Measurements from ENCODE around the gene SOD1.

The SOD1 gene

GRCh38 chr21:31686272-31686915 lies 26.9 kb downstream of the SOD1 start:
- DNase-seq, result no peak

DNA sequence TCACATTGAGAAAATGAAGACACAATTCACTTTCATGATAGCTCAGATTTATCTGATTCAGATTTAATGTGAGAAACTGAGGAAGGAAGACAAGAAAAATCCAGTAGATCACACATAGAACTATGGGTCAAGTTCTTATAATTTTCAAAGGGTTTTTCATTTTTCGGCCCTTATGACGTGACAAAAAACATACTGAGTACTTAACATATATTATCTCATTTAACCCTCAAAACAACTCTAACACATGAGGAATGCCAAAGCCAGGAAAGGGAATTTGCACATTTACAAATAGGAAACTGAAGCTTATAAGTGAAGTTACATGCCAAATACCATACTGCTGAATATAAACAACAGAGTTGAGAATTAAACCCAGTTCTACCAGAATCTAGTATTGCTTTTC lies 27.6 kb downstream of the SOD1 start:
- no peak for DNase-seq

DNA sequence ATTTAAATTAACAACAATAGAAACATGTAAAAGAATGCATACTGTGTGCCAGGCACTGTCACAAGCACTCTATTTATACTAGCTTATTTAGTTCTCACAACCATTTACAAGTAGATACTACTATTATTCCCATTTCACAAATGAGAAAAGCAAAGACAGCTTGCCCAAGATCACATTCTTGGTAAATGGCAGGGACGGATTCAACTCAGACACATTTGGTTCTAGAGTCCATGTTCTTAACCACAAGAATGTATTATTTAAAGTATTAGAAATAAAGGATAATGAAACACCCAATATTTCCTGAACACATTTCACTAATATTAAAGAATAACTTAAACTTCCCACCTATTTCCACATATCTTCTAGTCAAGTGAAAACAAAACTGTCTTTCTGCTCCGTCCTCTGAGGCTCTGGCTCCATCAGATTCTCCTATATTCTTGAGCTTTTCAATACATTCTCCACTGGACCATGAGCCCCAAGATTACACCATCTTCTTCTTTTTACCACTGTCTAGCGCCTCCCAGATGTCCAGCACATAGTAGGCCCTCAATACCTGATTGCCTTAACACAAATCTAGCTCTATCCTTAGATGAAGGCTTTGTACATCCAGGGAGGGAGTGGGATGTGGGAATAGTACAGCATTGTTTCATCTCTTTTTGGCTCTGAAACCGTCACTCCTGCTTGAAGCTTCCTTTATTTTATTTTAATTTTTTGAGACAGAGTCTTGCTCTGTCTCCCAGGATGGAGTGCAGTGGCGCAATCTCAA lies 29.3 kb downstream of the SOD1 start:
- DNase-seq, result no peak

- DNase-seq, result no peak
Observed at GRCh38 chr21:31693222-31693621, 33.7 kb downstream of the SOD1 start.

GRCh38 chr21:31696424-31696823 lies 36.9 kb downstream of the SOD1 start:
- DNase-seq, result no peak

DNA sequence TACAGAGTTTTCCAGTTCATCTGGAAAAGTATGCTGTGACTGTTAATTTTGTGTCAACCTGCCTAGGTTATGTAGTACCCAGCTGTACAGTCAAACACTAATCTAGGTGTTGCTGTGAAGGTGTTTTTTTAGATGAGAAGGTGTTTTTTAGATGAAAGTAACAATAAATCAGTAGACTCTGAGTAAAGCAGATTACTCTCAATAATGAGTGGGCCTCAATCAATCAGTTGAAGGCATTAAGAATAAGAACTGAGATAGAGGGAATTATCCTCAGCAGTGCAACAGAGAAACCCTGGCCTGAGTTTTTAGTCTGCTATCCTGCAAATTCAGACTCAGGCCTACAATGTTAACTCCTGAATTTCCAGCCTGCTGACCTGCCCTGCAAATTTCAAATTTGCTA lies 39.0 kb downstream of the SOD1 start:
- no peak for DNase-seq

DNA sequence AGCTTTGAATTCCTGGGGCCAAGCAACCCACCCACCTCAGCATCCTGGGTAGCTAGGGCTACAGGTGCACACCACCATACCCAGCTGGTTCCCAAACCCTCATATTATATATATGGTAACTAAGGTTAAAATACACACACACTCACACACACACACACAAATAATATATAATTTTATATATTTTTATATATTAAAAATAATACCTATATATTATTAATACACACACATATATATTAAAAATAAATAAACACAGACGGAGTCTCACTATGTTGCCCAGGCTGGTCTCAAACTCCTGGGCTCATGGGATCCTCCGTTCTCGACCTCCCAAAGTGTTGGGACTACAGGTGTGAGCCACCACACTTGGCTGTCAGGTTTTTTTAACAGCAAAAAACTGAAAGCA lies 40.5 kb downstream of the SOD1 start:
- no peak for DNase-seq

DNA sequence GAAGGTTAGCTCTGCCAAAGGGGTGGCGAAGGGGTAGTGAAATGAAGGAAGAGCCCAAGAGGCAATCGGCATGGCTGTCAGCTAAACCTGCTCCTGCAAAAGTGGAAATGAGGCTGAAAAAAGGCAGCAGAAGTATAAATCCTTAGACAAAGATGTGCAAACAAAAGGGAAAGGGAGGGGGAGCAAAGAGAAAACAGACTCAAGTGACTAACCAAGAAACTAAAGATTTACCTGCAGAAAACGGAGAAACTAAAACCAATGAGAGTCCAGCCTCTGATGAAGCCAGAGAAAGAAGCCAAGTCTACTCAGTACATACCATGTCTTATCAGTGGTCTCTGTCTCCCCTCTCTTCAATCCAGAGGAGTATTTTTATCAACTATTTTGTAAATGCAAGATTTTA lies 47.1 kb downstream of the SOD1 start:
- no peak for DNase-seq

DNA sequence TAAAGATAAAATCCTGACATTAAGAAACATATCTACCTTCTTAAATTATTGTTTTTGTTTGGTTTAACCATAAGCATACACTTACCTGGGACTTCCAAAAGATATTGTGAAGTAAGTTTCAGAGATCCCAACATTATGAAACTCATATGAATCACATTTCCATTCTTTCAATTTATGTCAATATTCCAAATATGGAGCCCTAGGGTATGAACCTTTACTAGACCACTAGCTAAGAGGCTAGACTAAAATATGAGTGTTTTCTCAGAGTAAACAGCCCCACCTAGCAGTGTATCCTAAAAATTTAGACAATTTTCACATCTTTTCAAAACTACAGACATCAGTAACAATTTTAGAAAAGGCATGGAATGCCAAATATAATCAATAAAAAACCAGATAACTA lies 48.0 kb downstream of the SOD1 start:
- no peak for DNase-seq

- no peak for DNase-seq
Observed at GRCh38 chr21:31708541-31708940, 49.0 kb downstream of the SOD1 start.

- DNase-seq, result no peak
Observed at GRCh38 chr21:31710586-31710985, 51.1 kb downstream of the SOD1 start.

GRCh38 chr21:31711326-31711725 lies 51.8 kb downstream of the SOD1 start:
- no peak for DNase-seq

DNA sequence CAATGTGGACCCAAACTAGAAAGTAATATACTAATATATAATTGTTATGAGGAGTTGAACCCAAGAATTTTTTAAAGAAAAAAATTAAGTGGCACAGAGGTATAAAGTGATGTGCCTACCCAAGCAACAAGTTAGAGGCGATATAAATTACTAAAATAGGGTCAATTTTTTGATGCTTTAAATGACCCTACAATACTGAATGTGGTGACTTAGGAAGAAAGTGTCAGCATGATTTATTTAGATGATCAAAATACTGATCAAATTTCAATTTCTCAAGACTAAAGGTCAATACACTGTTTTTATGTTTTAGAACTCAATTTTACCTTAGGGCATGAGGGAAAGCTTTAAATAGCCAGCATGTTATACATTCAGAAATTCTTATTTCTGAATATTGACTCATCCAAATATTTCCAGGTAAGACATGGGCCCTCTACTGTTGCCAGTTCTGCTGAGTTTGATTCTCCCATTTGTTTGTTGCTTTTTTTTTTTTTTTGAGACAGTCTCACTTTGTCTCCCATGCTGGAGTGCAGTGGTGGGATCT lies 52.3 kb downstream of the SOD1 start:
- no peak for DNase-seq

GRCh38 chr21:31713115-31713514 lies 53.6 kb downstream of the SOD1 start:
- DNase-seq, result no peak

DNA sequence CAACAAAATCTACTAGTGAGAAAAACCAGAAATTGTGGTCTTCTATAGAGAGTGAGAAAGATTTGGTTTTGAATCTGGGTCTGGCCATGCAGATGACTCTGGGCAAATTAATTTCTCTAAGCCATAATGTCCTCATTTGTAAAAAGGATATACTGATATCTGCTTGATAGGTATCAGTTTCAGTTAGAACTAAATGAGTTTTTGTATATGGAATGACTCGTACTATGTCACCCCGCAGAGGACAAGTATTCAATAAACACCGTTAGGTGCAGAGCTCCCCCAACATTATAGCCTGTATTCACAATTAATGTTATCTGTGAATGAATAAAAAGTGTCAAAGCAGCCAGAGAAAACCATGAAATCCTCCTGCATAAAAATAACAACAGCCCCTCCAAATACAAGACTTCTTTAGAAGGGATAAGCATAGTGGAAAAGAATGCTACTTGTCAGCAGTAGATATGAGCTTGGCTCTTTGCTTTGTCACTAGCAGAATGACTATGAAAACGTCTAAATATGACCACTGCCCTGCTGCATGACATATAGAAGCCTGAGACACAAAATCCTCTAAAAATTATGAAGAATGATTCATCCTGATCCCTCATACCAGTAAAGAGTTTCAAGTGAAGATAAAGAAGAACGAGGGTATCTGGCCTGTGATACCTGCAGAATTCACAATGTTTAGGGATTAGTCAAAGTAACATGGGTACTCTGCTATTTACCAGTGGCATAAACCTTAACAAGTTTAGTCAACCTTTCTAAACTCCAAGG lies 54.7 kb downstream of the SOD1 start:
- DNase-seq, result no peak

- DNase-seq, result no peak
Observed at GRCh38 chr21:31714741-31715365, 55.4 kb downstream of the SOD1 start.

DNA sequence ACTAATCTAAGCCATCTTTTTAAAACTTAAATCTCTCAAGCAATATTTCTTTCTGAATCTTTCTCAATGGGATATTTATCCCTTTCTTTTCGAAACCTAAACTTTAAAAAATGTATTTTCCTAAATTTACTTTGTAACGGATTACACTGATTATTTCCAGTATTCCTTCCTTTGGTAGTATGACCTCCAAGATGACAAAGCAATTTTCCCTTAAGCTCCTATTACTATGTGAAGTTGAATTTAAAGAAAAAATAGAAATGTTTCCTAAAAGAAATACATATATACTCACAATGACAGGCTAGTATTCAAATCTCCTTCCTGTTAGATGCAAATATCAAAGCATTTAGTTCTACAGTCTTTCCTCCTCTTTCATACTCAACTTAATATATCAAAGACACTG lies 56.6 kb downstream of the SOD1 start:
- no peak for DNase-seq

Measured in effector CD4-positive, alpha-beta T cell (primary cell).